ENCODE data around the gene ELF4. TPM values are rescaled to one million over a fixed set of nuclear protein-coding genes. Genes with fewer than 3 reads are reported as not detected.

Gene ELF4
- total and polyA plus RNA-seq, 2 experiments from 2014 or later = 13.6 to 21.1 TPM

GRCh38 chrX:130030826-130031225 is 79.5 kb downstream of the ELF4 start:
- H3K9me2 ChIP-seq (replicated peaks; ENCODE audit: insufficient read depth) = no peaks in the 10 kb centered on the region
- no peak overlapping the region for H2AFZ ChIP-seq
- DNase-seq (ENCODE audit: low spot score) = no peak
- no peaks in the 10 kb centered on the region for H4K20me1 ChIP-seq (ENCODE audit: insufficient read depth, poor library complexity, severe bottlenecking)
- H3K4me3 ChIP-seq = no peak overlapping the region
- H3K27me3 ChIP-seq = no peaks in the 10 kb centered on the region
- no peak overlapping the region for H3K27ac ChIP-seq
- H3K79me2 ChIP-seq = no peaks in the 10 kb centered on the region
- H3K36me3 ChIP-seq (replicated peaks; ENCODE audit: insufficient read depth, low read depth) = no peaks in the 10 kb centered on the region
- H3K4me1 ChIP-seq (ENCODE audit: insufficient read depth) = no peaks in the 10 kb centered on the region
- H3K4me2 ChIP-seq = no peak overlapping the region
- no peaks in the 10 kb centered on the region for H3K9me3 ChIP-seq (ENCODE audit: low read depth)
- 91% methylated on average over 4 of the region's 4 CpGs for WGBS (ENCODE audit: low lambda C conversion rate, missing lambda C conversion rate)
- TF ChIP-seq CTCF (IDR thresholded peaks at IDR 0.05; ENCODE audit: poor library complexity) = no peak

- H2AFZ ChIP-seq = no peak overlapping the region
- H4K20me1 ChIP-seq (ENCODE audit: insufficient read depth, poor library complexity, severe bottlenecking) = no peaks in the 10 kb centered on the region
- WGBS (ENCODE audit: low lambda C conversion rate, missing lambda C conversion rate) = 68% methylated on average over 5 of the region's 5 CpGs
- H3K4me1 ChIP-seq (ENCODE audit: insufficient read depth) = no peaks in the 10 kb centered on the region
- no peak overlapping the region for H3K4me3 ChIP-seq
- no peaks in the 10 kb centered on the region for H3K79me2 ChIP-seq
- H3K27me3 ChIP-seq = no peaks in the 10 kb centered on the region
- H3K36me3 ChIP-seq (replicated peaks; ENCODE audit: insufficient read depth, low read depth) = no peaks in the 10 kb centered on the region
- H3K4me2 ChIP-seq = no peak overlapping the region
- H3K27ac ChIP-seq = no peak overlapping the region
- H3K9me3 ChIP-seq (ENCODE audit: low read depth) = no peaks in the 10 kb centered on the region
- no peaks in the 10 kb centered on the region for H3K9me2 ChIP-seq (replicated peaks; ENCODE audit: insufficient read depth)
- peak; percentile 53 for TF ChIP-seq CTCF (IDR thresholded peaks at IDR 0.05; ENCODE audit: poor library complexity)
- no peak for TF ChIP-seq EZH2 (IDR thresholded peaks at IDR 0.05; ENCODE audit: borderline replicate concordance)
- DNase-seq (ENCODE audit: low spot score) = peak; percentile 35
These were observed 82.1 kb downstream of the ELF4 start for GRCh38 chrX:130028196-130028595.

GRCh38 chrX:130027569-130027968 is 82.7 kb downstream of the ELF4 start:
- H3K4me2 ChIP-seq = no peak overlapping the region
- no peaks in the 10 kb centered on the region for H3K79me2 ChIP-seq
- no peaks in the 10 kb centered on the region for H3K9me3 ChIP-seq (ENCODE audit: low read depth)
- no peak overlapping the region for H2AFZ ChIP-seq
- WGBS (ENCODE audit: low lambda C conversion rate, missing lambda C conversion rate) = 80% methylated on average over 4 of the region's 4 CpGs
- H3K9me2 ChIP-seq (replicated peaks; ENCODE audit: insufficient read depth) = no peaks in the 10 kb centered on the region
- H3K4me1 ChIP-seq (ENCODE audit: insufficient read depth) = no peaks in the 10 kb centered on the region
- DNase-seq (ENCODE audit: low spot score) = no peak
- H4K20me1 ChIP-seq (ENCODE audit: insufficient read depth, poor library complexity, severe bottlenecking) = no peaks in the 10 kb centered on the region
- TF ChIP-seq EZH2phosphoT487 (IDR thresholded peaks at IDR 0.05; ENCODE audit: low read depth, severe bottlenecking, unreplicated experiment) (no peak), EZH2 (IDR thresholded peaks at IDR 0.05; ENCODE audit: borderline replicate concordance) (no peak), CTCF (IDR thresholded peaks at IDR 0.05; ENCODE audit: poor library complexity) (no peak)
- H3K27me3 ChIP-seq = no peaks in the 10 kb centered on the region
- no peak overlapping the region for H3K27ac ChIP-seq
- H3K36me3 ChIP-seq (replicated peaks; ENCODE audit: insufficient read depth, low read depth) = no peaks in the 10 kb centered on the region
- no peak overlapping the region for H3K4me3 ChIP-seq

- H3K36me3 ChIP-seq (replicated peaks; ENCODE audit: insufficient read depth, low read depth) = no peaks in the 10 kb centered on the region
- H3K4me2 ChIP-seq = no peak overlapping the region
- TF ChIP-seq EZH2 (IDR thresholded peaks at IDR 0.05; ENCODE audit: borderline replicate concordance) (no peak), EZH2phosphoT487 (IDR thresholded peaks at IDR 0.05; ENCODE audit: low read depth, severe bottlenecking, unreplicated experiment) (no peak), CTCF (IDR thresholded peaks at IDR 0.05; ENCODE audit: poor library complexity) (no peak)
These were observed 85.0 kb downstream of the ELF4 start for GRCh38 chrX:130025256-130025655.

More at GRCh38 chrX:130025256-130025655, 85.0 kb downstream of the ELF4 start:
- Histone ChIP-seq H3K9me2 (replicated peaks; ENCODE audit: insufficient read depth) (no peaks in the 10 kb centered on the region), H3K79me2 (no peaks in the 10 kb centered on the region), H4K20me1 (ENCODE audit: insufficient read depth, poor library complexity, severe bottlenecking) (no peaks in the 10 kb centered on the region), H2AFZ (no peak overlapping the region), H3K27ac (no peak overlapping the region), H3K4me3 (no peak overlapping the region), H3K27me3 (no peaks in the 10 kb centered on the region), H3K9me3 (ENCODE audit: low read depth) (no peaks in the 10 kb centered on the region), H3K4me1 (ENCODE audit: insufficient read depth) (no peaks in the 10 kb centered on the region)
- 80% methylated on average over 19 of the region's 19 CpGs for WGBS (ENCODE audit: low lambda C conversion rate, missing lambda C conversion rate)
- DNase-seq (ENCODE audit: low spot score) = no peak

All from hepatocyte (in vitro differentiated cells).